NCI-H187 (cell line): Measurements from ENCODE around the gene CELF5.
"Not testable (repeated sequence)": the region's sequence is repeated elsewhere in the genome, so short reads cannot be mapped to it uniquely, and the experiment has no call there.

ENCODE experiments used
- DNase-seq, 2 experiments: peaks; one replicate each; lab custom pipeline; 2025; lab: John Stamatoyannopoulos, UW

CELF5 gene

DNA sequence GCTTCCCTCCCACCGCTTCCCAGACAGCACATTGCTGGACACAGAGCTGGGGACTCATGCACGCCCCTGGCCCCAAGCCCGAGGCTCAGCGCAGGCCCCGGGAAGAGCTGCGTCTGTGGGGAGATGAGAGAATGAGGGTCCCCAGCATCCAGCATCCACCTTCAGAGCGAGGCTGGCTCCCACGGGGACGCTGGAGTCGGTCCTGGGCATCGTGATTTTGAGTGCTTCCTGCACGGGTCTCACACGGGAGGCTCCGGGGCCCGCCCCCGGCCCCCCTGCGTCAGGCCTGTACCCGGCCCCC is 34.0 kb upstream of the CELF5 start:
- no peak for DNase-seq

DNA sequence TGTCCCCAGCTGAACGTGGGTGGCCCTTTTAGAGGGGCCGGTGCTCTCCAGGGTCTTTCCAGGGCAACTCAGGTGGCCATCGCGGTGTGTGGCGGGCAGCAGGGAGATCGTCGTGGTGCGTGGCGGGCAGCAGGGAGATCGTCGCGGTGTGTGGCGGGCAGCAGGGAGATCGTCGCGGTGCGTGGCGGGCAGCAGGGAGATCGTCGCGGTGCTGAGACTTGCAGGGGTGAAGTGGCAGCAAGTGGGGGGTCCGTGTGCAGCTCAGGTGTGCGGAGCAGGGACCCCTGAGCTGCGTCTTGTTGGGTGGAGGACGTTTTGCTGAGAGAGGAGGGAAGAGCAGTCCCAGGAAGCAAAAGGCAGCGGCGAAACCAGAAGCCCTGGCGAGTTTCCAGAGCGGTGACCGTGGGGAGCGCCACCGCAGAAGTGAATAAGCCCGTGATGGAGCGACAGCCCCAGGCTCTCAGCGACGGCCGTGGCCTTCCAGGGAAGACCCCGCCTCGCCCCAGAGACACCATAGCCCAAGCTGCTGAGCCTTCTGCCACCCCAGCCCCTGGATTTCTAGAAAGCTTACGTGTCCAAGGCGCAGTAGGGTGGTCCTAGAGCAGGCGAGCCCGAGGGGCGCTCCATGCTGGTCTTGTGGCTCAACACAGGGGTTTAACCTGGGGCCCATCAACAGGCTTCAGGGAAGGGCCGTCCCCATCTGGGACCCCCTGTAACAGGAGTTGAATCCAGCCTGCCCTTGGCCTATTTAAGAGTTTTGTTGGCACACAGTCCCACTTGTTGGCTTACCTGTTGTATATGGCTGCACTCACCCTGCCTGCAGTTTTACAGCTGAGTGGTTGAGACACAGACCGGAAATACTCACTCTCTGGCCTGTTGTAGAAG is 33.3 kb upstream of the CELF5 start:
- no peak for DNase-seq

DNA sequence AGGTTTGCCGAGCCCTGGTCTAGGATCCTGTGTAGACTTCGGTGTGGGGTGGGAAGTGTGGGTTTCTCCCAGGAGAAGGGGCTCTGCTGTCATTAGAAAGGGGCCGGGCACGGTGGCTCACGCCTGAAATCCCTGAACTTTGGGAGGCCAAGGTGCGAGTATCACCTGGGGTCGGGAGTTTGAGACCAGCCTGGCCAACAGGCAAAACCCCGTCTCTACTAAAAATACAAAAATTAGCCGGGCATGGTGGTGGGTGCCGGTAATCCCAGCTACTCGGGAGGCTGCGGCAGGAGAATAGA is 32.7 kb upstream of the CELF5 start:
- DNase-seq = not testable (repeated sequence)

DNA sequence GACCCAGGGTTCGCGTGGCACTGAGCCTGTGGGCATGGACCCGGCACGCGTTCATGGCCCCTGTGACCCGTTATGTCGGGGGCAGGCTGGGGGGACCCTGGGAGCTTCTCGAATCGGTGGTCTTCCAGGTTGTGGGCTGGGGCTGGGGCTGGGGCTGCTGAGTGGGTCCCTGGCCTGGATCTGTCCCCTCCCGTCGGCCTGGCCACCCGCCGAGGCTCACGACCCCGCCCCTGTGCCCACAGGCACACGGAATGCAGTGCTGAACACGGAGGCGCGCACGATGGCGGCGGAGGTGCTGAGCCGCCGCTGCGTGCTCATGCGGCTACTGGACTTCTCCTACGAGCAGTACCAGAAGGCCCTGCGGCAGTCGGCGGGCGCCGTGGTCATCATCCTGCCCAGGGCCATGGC is 32.2 kb upstream of the CELF5 start:
- no peak for DNase-seq

DNA sequence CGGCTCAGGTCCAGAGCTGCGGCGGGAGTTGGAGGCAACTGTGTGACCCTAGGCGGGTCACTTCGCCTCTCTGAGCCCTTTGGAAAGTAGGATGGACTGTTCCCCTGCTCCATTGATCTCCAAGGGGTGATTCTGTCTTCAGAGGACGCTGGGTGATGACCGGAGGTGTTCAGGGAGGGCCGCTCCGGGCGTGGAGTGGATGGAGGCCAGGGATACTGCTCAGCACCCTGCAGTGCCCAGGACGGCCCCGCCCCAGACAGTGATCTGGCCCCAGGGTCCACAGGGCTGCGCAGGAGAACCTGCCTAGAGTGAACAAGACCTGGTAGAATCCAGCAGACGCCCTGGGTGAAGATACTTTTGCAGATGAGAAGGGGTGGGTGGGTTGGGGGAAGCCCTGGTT is 31.8 kb upstream of the CELF5 start:
- no peak for DNase-seq

DNA sequence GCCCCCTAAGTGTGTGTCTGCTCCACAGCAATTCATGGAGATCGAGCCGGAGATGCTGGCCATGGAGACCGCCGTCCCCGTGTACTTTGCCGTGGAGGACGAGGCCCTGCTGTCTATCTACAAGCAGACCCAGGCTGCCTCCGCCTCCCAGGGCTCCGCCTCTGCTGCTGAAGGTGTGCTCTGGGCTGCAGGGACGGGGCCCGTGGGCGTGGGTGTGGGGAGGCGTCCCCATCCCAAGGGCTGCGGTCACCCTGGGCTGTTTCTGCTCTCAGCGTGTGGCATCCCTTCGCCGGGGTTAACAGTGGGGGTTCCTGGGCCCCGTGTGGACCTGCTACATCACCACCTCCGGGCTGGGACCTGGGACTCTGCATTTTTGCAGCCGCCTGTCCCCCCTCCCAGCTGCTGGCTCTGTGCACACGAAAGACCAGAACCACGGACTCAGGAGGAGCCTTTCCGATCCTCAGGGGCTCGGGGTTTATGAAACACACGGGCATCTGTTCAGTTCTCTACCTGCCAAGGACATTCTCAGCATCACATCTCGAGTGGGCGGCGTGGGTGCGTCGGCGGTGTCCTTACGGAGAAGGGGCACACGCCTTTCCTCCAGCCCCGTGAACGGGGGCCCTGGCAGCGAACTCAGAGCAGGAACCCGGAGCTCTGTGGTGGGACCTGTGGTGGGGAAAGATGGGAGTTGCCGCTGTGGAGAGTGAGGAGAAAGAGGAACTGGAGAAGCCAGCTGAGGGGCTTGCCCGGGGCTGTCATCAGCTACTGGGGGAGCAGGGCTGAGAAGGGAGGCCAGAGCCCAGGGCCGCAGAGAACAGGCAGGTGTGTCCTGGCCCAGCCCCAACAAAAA is 31.0 kb upstream of the CELF5 start:
- DNase-seq = no peak

DNA sequence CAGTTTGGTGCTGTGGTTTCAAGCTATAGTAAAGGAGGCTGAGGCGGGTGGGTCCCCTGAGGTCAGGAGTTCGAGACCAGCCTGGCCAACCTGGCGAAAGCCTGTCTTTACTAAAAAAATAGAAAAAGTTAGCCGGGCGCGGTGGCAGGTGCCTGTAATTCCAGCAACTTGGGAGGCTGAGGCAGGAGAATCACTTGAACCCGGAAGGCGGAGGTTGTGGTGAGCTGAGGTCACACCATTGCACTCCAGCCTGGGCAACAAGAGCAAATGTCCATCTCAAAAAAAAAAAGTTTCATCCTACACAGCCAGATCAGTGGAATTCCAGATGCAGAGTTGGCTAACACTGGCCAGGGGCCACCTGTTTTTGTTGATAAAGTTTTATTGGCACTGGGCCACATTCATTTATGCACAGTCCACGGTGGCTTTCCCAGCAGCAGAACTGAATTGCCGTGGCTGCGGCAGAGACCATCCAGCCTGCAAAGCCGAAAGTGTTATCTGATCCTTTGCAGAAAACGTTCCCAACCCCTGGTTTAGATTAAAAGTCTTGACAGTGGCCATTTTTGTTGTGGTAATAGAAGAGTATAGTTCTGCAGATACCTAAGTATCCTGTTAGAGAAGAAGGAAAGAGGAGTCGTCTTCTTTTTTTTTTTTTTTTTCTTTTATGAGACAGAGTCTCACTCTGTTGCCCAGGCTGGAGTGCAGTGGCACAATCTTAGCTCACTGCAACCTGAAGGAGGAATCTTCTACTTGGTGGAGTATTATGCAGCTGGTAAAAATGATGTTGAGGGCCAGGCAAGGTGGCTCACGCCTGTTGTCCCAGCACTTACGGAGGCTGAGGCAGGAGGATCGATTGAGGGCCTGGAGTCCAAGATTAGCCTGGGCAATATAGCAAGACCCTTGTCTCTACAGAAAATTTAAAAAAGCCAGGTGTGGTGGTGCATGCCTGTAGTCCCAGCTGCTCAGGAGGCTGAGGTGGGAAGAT is 30.1 kb upstream of the CELF5 start:
- DNase-seq = no peak

DNA sequence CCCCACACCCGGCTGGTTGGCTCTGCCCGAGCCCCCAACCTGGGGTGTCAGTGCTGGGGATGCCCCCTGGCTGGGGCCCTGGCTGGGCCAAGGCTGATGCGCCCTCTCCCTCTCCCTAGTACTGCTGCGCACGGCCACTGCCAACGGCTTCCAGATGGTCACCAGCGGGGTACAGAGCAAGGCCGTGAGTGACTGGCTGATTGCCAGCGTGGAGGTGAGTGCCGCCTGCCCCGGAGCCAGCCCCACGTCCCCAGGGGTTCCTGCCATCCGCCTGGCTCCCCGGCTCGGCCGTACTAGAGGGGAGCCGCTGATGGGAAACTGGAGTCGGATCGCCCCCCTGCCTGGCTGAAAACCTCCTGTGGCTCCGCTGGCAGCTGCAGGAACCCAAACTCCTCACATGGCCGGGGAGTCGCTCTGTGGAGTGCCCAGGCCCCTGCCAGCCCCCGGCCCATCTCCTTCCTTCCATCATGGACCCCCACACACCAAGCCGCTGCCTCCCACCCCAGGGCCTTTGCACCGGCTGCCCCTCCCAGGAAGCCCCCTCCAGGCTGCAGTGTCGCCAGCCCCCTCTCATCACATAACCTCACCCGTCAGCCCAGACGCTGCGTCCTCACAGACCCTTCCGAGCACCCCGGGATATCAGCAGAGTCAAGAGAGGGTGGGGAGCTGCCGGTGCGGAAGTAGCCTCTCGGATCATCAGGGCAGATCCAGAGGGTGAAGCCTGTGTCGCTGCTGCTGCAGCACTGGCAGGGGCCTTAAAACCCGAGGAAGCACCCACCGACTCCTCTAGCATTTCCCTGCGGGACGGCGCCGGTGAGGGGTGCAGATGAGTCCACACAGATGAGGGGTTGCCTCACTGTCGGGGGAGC is 28.2 kb upstream of the CELF5 start:
- DNase-seq = no peak

DNA sequence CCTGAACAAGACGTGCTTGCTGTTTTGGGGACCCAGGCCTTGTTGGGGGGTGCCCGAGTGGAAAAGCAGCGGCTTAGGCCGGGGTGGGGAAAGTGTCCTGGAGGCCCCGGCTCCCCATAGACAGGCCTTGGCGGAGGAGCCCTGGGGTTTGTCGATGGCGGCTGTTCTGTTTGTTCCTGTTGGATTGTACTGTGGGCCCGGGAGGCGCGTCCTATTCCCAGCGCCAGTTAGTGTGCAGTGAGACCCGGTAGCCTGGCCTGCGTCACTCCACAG is 27.6 kb upstream of the CELF5 start:
- no peak for DNase-seq

DNA sequence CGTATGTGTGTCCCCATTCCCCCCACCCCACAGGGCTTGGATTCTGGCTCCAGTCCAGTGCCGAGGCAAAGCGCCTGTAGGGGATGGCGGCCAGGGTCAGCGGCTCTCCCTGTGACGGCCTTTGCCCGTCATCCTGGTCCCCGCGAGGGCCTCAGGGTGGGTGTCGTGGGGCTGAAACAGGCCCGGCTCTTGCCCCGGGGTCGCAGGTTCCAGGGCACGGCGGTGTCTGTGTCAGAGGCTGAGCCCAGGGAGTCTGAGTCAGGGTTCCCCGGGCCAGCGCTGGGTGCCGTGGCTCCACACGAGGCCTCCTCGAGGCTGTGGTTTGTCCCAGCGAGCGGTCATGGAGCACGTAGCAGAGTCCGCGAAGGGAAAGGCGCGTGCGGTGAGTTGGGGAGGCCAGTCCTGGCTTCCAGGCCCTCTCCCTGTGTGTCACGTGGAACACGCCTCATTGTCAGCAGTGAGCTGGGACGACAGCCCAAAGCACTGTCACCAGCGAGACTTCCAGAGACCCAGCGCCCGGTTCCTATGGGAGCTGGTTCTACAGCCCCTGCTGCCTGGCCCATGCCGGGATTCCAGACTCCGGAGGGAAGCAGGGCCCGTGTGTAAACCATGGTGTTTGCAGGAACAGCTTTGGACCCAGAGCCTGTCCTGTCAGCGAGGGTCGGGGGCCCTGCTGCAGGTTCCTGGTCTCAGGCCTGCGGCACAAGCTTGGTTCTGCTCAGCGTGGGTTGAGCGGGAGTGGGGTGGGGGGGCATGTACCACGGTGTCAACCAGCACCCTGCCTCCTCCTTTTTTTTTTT is 25.4 kb upstream of the CELF5 start:
- no peak for DNase-seq

DNA sequence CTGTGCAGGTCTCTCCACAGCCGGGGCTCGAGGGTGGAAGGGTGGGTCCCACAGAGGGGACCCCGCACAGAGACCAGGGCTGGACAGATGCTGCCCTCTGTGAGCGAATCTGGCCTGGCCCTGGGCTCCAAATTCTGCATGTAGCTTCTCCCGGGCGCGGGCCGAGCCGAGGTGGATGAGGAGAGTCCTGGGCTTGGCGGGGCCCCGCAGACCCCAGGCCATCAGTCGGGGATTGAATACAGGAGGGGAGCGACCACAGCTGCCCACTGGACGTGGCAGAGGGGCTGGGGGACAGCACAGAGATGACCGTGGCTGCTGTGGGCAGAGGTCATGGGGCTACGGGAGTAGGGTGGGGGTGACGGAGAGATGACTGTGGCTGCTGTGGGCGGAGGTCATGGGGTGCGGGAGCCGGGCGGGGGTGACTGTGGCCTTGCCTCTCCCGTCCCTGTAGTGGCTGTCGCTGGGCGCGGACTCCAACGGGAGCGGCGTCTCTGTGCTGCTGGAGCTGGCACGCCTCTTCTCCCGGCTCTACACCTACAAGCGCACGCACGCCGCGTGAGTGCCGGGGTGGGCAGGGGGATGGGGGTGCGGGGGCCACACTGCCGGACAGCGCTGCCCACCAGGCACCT is 23.3 kb upstream of the CELF5 start:
- DNase-seq = no peak

DNA sequence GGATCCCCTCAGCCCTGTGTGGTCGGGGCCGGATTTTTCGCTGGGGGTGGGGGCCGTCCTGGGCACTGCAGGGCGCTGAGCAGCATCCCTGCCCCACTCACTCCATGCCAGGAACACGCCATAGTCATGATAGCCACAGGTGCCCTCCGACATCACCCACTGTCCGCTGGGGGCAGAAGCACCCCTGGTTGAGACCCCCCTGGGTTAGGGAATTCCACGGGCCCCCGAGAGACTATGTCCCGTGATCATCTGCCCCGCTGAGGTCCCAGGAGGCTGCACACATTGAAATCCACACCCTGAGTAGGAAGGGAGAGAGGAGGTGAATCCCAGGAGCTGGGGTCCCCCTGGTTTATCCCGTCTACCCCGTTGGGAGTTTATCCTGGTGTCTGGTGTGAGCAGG is 22.6 kb upstream of the CELF5 start:
- no peak for DNase-seq

DNA sequence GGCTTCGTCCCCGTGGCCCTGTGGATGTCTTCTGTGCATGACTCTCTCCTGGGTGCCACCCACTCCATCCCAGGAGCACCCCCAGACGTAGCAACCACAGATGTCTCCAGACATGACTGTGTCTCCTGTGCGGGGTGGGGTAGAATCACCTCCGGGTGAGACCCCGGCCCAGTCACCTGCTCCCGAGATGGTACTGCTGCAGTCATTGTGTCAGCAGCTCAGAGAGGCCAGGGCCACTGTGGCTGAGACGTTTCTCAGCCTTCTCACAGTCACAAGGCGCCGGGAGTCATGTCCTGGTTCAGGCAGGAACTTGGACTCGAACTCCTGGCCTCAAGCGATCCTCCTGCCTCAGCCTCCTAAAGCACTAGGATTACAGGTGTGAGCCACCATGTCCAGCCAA is 22.1 kb upstream of the CELF5 start:
- DNase-seq = no peak

DNA sequence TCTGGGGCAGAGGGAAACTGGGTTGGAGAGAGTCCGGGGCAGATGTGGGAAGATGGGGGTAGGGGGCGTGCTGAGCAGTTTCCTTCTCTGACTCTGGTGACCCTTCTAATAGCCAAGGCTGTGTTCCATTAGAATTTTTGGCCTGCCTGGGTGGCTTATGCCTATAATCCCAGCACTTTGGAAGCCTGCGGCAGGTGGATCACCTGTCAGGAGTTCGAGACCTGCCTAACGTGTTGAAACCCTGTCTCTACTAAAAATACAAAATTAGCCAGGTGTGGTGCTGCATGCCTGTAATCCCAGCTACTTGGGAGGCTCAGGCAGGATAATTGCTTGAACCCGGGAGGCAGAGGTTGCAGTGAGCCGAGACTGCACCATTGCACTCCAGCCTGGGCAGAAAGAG is 21.6 kb upstream of the CELF5 start:
- not testable (repeated sequence) for DNase-seq

DNA sequence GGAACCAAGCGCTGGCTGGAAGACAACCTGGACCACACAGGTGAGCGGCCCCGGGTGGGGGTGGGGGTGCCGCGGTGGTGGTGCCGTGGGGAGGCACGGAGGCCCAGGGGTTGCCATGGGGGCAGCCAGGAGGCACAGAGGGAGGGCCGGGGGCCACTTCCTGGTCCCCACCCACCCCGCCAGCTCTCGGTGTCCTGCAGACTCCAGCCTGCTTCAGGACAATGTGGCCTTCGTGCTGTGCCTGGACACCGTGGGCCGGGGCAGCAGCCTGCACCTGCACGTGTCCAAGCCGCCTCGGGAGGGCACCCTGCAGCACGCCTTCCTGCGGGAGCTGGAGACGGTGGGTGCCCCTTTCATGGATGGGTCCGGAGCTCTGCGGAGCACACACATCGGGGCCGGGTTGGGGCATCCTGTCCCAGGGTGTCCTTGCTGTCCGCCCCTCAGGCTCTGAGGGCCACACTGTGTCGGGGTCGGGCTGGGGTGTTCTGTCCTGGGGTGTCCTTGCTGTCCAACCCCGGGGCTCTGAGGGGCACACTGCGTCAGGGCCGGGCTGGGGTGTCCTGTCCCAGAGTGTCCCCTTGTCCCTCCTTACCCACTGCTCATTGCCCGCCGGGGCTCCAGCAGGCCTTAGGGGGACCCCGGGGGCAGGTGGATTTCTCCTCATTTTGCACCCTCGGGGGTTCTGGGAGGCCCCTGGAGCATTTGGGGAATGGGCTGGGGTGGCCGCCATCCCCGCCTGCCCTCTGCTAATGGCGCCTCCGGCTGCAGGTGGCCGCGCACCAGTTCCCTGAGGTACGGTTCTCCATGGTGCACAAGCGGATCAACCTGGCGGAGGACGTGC is 20.4 kb upstream of the CELF5 start:
- no peak for DNase-seq

DNA sequence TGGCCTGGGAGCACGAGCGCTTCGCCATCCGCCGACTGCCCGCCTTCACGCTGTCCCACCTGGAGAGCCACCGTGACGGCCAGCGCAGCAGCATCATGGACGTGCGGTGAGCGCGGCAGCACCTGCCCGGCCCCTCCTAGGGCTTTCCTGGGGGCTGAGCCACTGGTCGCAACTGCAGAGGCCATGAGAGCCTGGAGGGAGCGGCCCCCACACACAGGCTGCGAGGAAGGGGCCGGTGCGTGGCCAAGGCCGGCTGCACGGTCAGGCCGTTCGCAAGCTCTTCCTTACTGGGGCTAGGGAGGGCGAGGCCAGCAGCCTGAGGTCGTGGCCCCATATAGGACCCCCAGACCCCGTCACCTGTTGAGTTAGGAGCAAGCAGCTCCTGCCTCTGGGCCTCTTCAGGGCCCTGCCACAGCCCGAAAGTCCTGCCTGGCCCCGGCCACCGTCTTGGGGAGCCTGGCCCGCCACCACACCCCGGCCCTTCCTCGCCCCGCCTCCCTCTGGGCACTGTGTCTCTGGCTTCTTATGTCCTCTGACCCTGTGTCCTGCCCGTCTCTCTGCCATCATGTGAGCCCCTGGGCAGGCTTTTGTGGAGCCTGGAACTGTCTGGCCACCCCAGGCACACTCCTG is 19.7 kb upstream of the CELF5 start:
- DNase-seq = no peak

DNA sequence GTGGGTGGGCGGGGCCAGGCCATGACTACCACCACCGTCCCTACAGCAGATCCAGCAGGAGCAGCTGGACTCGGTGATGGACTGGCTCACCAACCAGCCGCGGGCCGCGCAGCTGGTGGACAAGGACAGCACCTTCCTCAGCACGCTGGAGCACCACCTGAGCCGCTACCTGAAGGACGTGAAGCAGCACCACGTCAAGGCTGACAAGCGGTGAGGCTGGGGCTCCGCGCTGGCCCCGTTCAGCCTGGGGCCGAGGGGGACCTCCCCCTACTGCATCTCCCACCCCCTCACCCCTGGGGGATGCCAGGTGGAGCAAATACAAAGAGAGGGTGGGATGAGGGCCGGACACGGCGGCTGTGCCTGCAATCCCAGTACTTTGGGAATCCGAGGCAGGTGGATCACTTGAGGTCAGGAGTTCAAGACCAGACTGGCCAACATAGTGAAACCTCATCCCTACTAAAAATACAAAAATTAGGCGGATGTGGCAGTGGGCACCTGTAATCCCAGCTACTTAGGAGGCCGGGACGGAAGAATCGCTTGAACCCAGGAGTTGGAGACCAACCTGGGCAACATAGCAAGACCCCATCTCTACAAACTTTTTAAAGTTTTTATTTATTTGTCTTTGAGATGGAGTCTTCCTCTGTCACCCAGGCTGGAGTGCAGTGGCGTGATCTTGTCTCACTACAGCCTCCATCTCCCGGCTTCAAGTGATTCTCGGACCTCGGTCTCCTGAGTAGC is 18.1 kb upstream of the CELF5 start:
- DNase-seq = no peak
